IPS-18a (cell line): Measurements from ENCODE around the gene IL13.

Experiments
- H3K27ac ChIP-seq: one replicate; pipeline ENCODE4 v1.5.1; 2013; ENCODE audit warnings: low read length
- H3K27me3 ChIP-seq: one replicate; pipeline ENCODE4 v1.6.1; 2013; ENCODE audit warnings: mild to moderate bottlenecking, low read length; ENCODE audit not compliant: control insufficient read depth, insufficient read depth
- H3K36me3 ChIP-seq: one replicate; pipeline ENCODE4 v1.6.1; 2013; ENCODE audit warnings: low read depth, low read length; ENCODE audit not compliant: control insufficient read depth
- H3K4me1 ChIP-seq: one replicate; pipeline ENCODE4 v1.6.1; 2013; ENCODE audit warnings: low read depth, low read length; ENCODE audit not compliant: control insufficient read depth
- H3K4me3 ChIP-seq: one replicate; pipeline ENCODE4 v1.5.1; 2013; ENCODE audit warnings: low read length
- H3K9ac ChIP-seq: one replicate; pipeline ENCODE4 v1.6.1; 2013; ENCODE audit warnings: mild to moderate bottlenecking, low read length, moderate library complexity
- H3K9me3 ChIP-seq: one replicate; pipeline ENCODE4 v1.6.1; 2013; ENCODE audit warnings: low read depth, low read length; ENCODE audit not compliant: control insufficient read depth

IL13 gene

GRCh38 chr5:132658381-132659302 is 669 bp downstream of the IL13 start:
- Histone ChIP-seq H3K9me3 (no peaks in the 10 kb centered on the region), H3K4me3 (no peak overlapping the region), H3K36me3 (no peaks in the 10 kb centered on the region), H3K27me3 (peaks cover 41% of the 10 kb centered on the region), H3K9ac (no peak overlapping the region), H3K4me1 (no peaks in the 10 kb centered on the region), H3K27ac (no peak overlapping the region)

DNA sequence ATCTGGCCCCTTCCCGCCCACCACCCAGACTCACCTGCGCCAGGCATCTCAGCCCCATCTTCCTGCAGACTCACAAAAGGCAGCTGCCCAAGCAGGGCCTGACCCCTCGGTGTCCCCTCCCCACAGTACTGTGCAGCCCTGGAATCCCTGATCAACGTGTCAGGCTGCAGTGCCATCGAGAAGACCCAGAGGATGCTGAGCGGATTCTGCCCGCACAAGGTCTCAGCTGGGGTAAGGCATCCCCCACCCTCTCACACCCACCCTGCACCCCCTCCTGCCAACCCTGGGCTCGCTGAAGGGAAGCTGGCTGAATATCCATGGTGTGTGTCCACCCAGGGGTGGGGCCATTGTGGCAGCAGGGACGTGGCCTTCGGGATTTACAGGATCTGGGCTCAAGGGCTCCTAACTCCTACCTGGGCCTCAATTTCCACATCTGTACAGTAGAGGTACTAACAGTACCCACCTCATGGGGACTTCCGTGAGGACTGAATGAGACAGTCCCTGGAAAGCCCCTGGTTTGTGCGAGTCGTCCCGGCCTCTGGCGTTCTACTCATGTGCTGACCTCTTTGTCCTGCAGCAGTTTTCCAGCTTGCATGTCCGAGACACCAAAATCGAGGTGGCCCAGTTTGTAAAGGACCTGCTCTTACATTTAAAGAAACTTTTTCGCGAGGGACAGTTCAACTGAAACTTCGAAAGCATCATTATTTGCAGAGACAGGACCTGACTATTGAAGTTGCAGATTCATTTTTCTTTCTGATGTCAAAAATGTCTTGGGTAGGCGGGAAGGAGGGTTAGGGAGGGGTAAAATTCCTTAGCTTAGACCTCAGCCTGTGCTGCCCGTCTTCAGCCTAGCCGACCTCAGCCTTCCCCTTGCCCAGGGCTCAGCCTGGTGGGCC is 1.9 kb downstream of the IL13 start:
- H3K27ac ChIP-seq: no peak overlapping the region
- no peak overlapping the region for H3K9ac ChIP-seq
- H3K9me3 ChIP-seq: no peaks in the 10 kb centered on the region
- H3K27me3 ChIP-seq: peaks cover 29% of the 10 kb centered on the region
- no peak overlapping the region for H3K4me3 ChIP-seq
- no peaks in the 10 kb centered on the region for H3K4me1 ChIP-seq
- H3K36me3 ChIP-seq: no peaks in the 10 kb centered on the region

- H3K27ac ChIP-seq: no peak overlapping the region
- no peaks in the 10 kb centered on the region for H3K4me1 ChIP-seq
- H3K36me3 ChIP-seq: no peaks in the 10 kb centered on the region
- H3K9ac ChIP-seq: no peak overlapping the region
- H3K4me3 ChIP-seq: no peak overlapping the region
- peaks cover 13% of the 10 kb centered on the region for H3K27me3 ChIP-seq
- no peaks in the 10 kb centered on the region for H3K9me3 ChIP-seq
Observed at GRCh38 chr5:132661231-132662003, 3.4 kb downstream of the IL13 start.

DNA sequence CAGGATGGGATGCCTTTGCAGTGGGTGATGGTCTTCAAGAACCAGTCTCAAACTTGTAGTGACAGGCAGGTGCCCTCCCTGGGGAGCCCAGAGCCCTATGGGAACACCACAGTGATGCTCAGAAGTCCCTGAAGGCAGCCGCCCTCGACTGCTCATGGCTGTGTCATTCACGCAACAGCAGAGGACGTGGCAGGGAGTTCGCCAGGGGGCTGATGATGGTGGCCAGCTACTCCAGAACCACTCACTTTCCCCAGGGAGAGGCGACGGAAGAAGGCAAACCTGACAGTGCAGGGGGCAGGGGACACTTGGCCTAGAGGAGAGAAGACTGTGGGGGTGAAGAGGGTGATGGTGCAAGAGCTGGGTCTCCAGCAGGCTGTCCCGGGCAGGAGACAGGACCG is 4.0 kb downstream of the IL13 start:
- Histone ChIP-seq H3K27me3 (peaks cover 7% of the 10 kb centered on the region), H3K36me3 (no peaks in the 10 kb centered on the region), H3K9ac (no peak overlapping the region), H3K27ac (no peak overlapping the region), H3K4me1 (no peaks in the 10 kb centered on the region), H3K4me3 (no peak overlapping the region), H3K9me3 (no peaks in the 10 kb centered on the region)

GRCh38 chr5:132662925-132663770 is 5.2 kb downstream of the IL13 start:
- no peak overlapping the region for H3K9ac ChIP-seq
- H3K36me3 ChIP-seq: no peaks in the 10 kb centered on the region
- H3K27me3 ChIP-seq: no peaks in the 10 kb centered on the region
- no peak overlapping the region for H3K27ac ChIP-seq
- no peaks in the 10 kb centered on the region for H3K9me3 ChIP-seq
- no peaks in the 10 kb centered on the region for H3K4me1 ChIP-seq
- H3K4me3 ChIP-seq: no peak overlapping the region

DNA sequence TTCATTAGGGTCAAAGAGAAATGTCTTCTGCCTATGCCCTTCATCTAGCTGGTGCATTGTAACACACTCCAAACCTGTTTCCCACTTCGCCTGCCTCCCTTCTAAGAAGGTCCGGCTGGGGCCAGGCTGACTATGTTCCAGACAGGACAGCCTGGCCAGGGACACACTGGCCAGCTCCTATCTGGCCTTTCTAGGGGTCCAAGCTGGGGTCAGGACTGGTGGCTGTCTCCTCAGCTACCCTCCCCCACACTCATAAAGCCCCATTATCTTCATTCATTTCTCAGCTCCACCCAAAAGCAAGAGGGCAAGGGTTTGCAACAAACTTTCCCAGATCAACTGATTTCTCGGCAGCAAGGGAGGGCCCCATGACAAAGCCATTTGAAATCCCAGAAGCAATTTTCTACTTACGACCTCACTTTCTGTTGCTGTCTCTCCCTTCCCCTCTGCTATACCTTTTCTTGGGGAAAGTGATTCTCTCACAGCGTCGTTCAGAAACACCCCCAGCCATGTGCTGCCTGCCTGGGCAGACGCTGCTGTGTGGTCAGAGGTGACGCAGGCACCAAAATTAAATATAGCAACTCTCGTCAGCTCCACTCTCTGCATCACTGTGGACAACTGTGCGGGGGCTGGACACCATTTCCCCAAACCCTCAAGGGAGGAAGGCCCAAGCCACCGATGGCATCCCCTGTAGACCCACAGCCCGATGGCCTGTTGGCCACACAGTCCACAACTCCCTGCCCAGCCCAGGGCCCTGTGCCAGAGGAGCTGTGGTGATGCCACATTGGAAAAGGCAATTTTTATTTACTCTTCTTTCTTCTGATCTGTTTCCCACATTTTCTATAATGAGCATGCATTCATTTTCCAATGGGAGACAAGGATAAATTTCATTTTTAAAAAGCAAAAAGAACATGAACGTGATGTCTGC is 6.1 kb downstream of the IL13 start:
- Histone ChIP-seq H3K9ac (no peak overlapping the region), H3K9me3 (no peaks in the 10 kb centered on the region), H3K4me3 (no peak overlapping the region), H3K27ac (no peak overlapping the region), H3K27me3 (no peaks in the 10 kb centered on the region), H3K4me1 (no peaks in the 10 kb centered on the region), H3K36me3 (no peaks in the 10 kb centered on the region)

GRCh38 chr5:132664696-132665209 is 6.8 kb downstream of the IL13 start:
- Histone ChIP-seq H3K27me3 (no peaks in the 10 kb centered on the region), H3K36me3 (no peaks in the 10 kb centered on the region), H3K9me3 (no peaks in the 10 kb centered on the region), H3K27ac (no peak overlapping the region), H3K4me1 (no peaks in the 10 kb centered on the region), H3K9ac (no peak overlapping the region), H3K4me3 (no peak overlapping the region)

GRCh38 chr5:132665574-132666080 is 7.7 kb downstream of the IL13 start:
- Histone ChIP-seq H3K9ac (no peak overlapping the region), H3K27ac (no peak overlapping the region), H3K4me3 (no peak overlapping the region), H3K36me3 (no peaks in the 10 kb centered on the region), H3K9me3 (no peaks in the 10 kb centered on the region), H3K27me3 (no peaks in the 10 kb centered on the region), H3K4me1 (no peaks in the 10 kb centered on the region)

DNA sequence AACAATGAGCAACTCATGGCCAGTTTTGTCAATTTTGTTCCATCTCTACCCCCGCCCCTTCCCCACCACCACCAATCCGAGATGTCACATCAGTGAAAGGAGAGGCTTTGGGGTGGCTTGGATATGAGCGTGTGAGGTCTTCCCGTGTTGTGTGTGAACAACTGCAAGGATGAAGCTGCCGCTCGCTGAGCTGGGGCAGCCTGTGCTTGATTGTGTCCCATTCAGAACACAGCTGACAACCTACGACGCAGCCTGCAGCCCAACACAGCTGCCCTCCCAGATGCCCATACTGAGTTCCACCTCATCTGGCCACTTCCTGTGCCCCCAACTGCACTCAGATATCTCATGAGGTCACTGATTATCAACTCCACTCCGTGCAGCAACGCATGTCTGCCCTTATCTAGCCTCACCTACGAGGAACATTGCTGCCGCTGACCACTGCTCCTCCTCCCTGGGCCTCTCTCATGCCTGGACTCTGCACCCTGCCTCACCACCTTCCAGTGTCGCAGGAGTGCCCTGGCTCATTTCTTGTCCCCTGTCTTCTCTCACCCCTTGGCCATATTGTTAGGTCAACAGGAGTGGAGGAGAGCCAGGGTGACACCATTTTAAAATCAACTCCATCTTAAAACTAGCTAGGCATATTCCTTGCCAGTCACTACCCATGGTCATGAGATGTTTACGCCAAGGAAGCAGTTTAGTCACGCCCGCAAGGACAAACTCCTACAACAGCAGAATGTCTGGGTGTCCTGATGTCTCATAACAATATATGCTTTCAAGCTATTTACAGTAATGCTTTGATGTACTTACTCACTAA is 8.5 kb downstream of the IL13 start:
- H3K27ac ChIP-seq: no peak overlapping the region
- no peak overlapping the region for H3K9ac ChIP-seq
- no peaks in the 10 kb centered on the region for H3K9me3 ChIP-seq
- H3K4me1 ChIP-seq: no peaks in the 10 kb centered on the region
- H3K4me3 ChIP-seq: no peak overlapping the region
- H3K36me3 ChIP-seq: no peaks in the 10 kb centered on the region
- no peaks in the 10 kb centered on the region for H3K27me3 ChIP-seq
